CD4-positive, alpha-beta memory T cell (primary cell): Measurements from ENCODE around the gene CCDC194. TPM values are rescaled to one million over a fixed set of nuclear protein-coding genes. Genes with fewer than 3 reads are reported as not detected.

Source experiments
- CTCF ChIA-PET: fragments of 350-600 bp; sonication (Branson Sonifier 250); formaldehyde crosslinking; loops from one replicate; lab custom pipeline; 2021; ENCODE audit warnings: inconsistent platforms; ENCODE audit not compliant: partially characterized antibody; lab: Charles Lee
- POLR2A ChIA-PET: fragments of 350-600 bp; sonication (Branson Sonifier 250); formaldehyde crosslinking; loops from one replicate; lab custom pipeline; 2021; ENCODE audit not compliant: partially characterized antibody; lab: Charles Lee
- DNase-seq, 5 donors: peaks; one replicate each; pipeline versions ENCODE4 v3.0.0 to v3.0.0-alpha.2; 2020 to 2022; ENCODE audit warnings: mixed read lengths in 1 of 5
- H3K27ac ChIP-seq: one replicate; pipeline ENCODE4 v1.7.0; 2013; ENCODE audit warnings: low read depth, low read length
- H3K27me3 ChIP-seq: 2 replicates; pipeline ENCODE4 v1.7.0; 2013; ENCODE audit warnings: mild to moderate bottlenecking, low read length, moderate library complexity; ENCODE audit not compliant: insufficient read depth
- H3K36me3 ChIP-seq: 2 replicates; pipeline ENCODE4 v1.7.0; 2013; ENCODE audit warnings: mild to moderate bottlenecking, low read length, moderate library complexity; ENCODE audit not compliant: insufficient read depth
- H3K4me1 ChIP-seq: 2 replicates; pipeline ENCODE4 v1.7.0; 2013; ENCODE audit warnings: mild to moderate bottlenecking, low read length, moderate library complexity; ENCODE audit not compliant: insufficient read depth
- H3K4me3 ChIP-seq, 2 donors: one replicate each; pipeline ENCODE4 v1.7.0; 2013; ENCODE audit warnings: low read length in 2 of 2, mild to moderate bottlenecking in 1 of 2
- H3K9me3 ChIP-seq, 2 donors: one replicate each; pipeline ENCODE4 v1.7.0; 2013; ENCODE audit warnings: low read length in 2 of 2, control low read depth in 1 of 2; ENCODE audit not compliant: control insufficient read depth in 1 of 2
- H3K27ac Mint-ChIP-seq, 7 donors: one replicate each; pipeline ENCODE4 v1.8.0; 2020 to 2021; ENCODE audit warnings: mixed read lengths in 7 of 7, mild to moderate bottlenecking in 6 of 7, inconsistent platforms in 3 of 7, moderate library complexity in 3 of 7
- H3K27me3 Mint-ChIP-seq, 2 donors: one replicate each; pipeline ENCODE4 v1.8.0; 2020 to 2021; ENCODE audit warnings: mixed read lengths in 2 of 2
- H3K36me3 Mint-ChIP-seq, 2 donors: one replicate each; pipeline ENCODE4 v1.8.0; 2020 to 2021; ENCODE audit warnings: mixed read lengths in 2 of 2, inconsistent platforms in 1 of 2, mild to moderate bottlenecking in 1 of 2
- H3K4me1 Mint-ChIP-seq, 4 donors: one replicate each; pipeline ENCODE4 v1.8.0; 2020 to 2021; ENCODE audit warnings: mixed read lengths in 4 of 4, mild to moderate bottlenecking in 1 of 4
- H3K4me3 Mint-ChIP-seq, 8 donors: one replicate each; pipeline ENCODE4 v1.8.0; 2020 to 2021; ENCODE audit warnings: mixed read lengths in 8 of 8, mild to moderate bottlenecking in 7 of 8, moderate library complexity in 6 of 8, inconsistent platforms in 3 of 8
- H3K9me3 Mint-ChIP-seq, 8 donors: one replicate each; pipeline ENCODE4 v1.8.0; 2020 to 2021; ENCODE audit warnings: mixed read lengths in 8 of 8, mild to moderate bottlenecking in 5 of 8, inconsistent platforms in 3 of 8, moderate library complexity in 1 of 8
- intact Hi-C: fragments of 100-400 bp; cut with micrococcal nuclease; formaldehyde crosslinking; loops from one replicate; pipeline ENCODE4 v1.15.1; 2023
- polyA plus RNA-seq, 2 donors: library from polyadenylated mRNA; unstranded; fragments of 300-500 nt; fragmentation: Illumina TruSeq; gene quantifications; one replicate each; pipeline ENCODE4 v1.2.3, GENCODE V29; 2021
- total RNA-seq, 2 experiments: library from RNA; stranded (reverse); gene quantifications; one replicate each; pipeline ENCODE4 v1.2.3, GENCODE V29; 2021

Gene CCDC194
- total and polyA plus RNA-seq, 4 experiments from 2014 or later = 2.5 to 3.3 TPM; not detected in 2

DNA sequence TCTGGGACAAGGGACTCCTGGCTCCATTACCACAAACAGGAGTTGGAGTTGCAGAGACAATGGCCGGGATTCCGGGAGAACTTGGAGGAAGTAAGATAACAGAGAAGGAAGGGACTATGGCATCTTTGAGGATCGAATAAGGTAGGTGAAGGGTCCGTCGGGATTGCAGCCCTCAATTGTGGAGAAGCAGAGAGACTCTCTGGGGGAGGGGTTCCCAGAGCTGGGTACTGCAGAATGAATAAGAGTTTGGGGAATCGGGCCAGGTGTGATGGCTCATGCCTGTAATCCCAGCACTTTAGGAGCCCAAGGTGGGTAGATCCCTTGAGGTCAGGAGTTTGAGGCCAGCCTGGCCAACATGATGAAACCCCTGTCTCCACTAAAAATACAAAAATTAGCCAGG, 7.6 kb upstream of the CCDC194 start:
- H3K36me3 ChIP-seq = peaks cover 8% of the 10 kb centered on the region
- no peaks in the 10 kb centered on the region for H3K9me3 ChIP-seq
- H3K27me3 Mint-ChIP-seq = no peaks in the 10 kb centered on the region
- no peaks in the 10 kb centered on the region for H3K27me3 ChIP-seq
- intact Hi-C loops = no loop called here
- H3K4me1 Mint-ChIP-seq = peaks cover 10 to 32% (median 17%) of the 10 kb centered on the region in 4 donors
- peak overlapping the region in 3 of 7 donors; percentile 27 to 61 (median 32) for H3K27ac Mint-ChIP-seq
- ChIA-PET CTCF (interaction anchor here (0.7 kb wide), 1 partner anchor 75 kb away, joined by 3 read pairs; no protein-coding TSS in a partner anchor), POLR2A (no interaction called here)
- DNase-seq = no peak
- H3K9me3 Mint-ChIP-seq = no peaks in the 10 kb centered on the region
- H3K4me3 ChIP-seq = no peak overlapping the region
- H3K27ac ChIP-seq = no peak overlapping the region
- peaks cover 29% of the 10 kb centered on the region for H3K4me1 ChIP-seq
- H3K36me3 Mint-ChIP-seq = peaks cover 3 to 26% of the 10 kb centered on the region in 2 donors
- peak overlapping the region in 1 of 8 donors; percentile 54 for H3K4me3 Mint-ChIP-seq

DNA sequence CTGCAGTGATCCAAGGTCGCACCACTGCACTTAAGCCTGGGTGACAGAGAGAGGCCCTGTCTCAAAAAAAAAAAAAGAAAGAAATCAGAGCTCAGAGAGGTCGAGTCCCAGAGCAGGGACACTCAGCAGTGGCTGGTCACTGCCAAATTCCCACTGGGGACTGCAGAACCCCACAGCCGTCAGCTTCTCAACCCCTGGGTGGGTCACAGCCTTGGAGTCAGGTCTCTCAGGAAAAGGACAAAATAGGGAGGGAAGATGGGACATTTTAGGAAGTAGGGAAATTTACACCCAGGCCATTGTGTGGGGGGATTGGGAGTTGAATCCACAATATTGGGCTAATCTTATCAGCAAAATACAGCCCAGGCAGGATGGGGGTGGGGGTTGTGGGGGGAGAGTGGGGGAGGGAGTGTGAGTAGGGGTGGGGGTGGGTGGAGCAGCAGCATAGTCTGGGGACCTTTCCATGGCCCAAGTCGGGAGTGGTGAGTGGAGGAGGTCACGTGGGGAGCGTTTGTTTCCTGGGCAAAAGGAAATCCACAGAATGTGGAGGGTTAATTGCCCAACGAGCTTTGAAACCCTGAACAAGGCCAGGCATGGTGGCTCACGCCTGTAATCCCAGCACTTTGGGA, 5.0 kb upstream of the CCDC194 start:
- Histone ChIP-seq H3K9me3 (no peaks in the 10 kb centered on the region), H3K27ac (no peak overlapping the region), H3K4me3 (no peak overlapping the region), H3K36me3 (peaks cover 8% of the 10 kb centered on the region), H3K27me3 (no peaks in the 10 kb centered on the region), H3K4me1 (peaks cover 20% of the 10 kb centered on the region)
- ChIA-PET CTCF (interaction anchor here (1.0 to 3.4 kb wide), 7 partner anchors 9 to 68 kb away, joined by 3 to 15 read pairs (median 5); no protein-coding TSS in a partner anchor), POLR2A (interaction anchor here (0.8 kb wide), 1 partner anchor 72 kb away, joined by 3 read pairs; no protein-coding TSS in a partner anchor)
- Mint-ChIP-seq H3K9me3 (no peaks in the 10 kb centered on the region), H3K27ac (no peak overlapping the region), H3K27me3 (no peaks in the 10 kb centered on the region), H3K36me3 (peaks cover 3 to 17% of the 10 kb centered on the region in 2 donors), H3K4me1 (peaks cover 9 to 20% (median 14%) of the 10 kb centered on the region in 4 donors), H3K4me3 (no peak overlapping the region)
- intact Hi-C loops = no loop called here
- DNase-seq = no peak

DNA sequence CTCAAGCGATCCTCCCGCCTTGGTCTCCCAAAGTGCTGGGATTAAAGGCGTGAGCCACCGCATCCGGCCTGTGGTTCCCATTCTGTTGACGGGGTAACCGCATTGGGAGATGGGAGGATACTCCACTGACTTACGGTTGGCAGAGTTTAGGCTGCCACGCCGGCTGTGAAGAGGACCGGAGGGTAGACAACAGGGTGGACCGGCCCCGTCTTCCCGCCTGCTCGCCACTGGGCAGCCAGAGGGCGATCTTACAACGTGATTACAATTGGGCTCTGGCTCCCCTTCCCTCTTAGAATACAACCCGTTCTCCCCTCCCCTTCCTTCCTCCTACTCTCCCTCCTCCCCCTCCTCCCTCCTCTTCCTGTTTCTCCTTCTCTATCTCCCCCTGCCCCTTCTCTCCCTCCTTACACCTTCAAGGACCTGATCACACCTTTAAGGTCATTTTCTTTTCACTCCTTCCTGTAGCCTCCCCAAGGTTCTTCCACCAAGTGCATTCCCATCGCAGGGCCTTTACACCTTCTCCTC, 957 bp upstream of the CCDC194 start:
- Histone ChIP-seq H3K4me3 (no peak overlapping the region), H3K27me3 (no peaks in the 10 kb centered on the region), H3K4me1 (peaks cover 27% of the 10 kb centered on the region), H3K27ac (peak overlapping the region; percentile 21), H3K9me3 (no peaks in the 10 kb centered on the region), H3K36me3 (no peaks in the 10 kb centered on the region)
- CTCF ChIA-PET = interaction anchor here (1.2 to 4.8 kb wide), 10 partner anchors 9 to 102 kb away, joined by 3 to 50 read pairs (median 8); partner anchors contain the start of genes BST2, MVB12A, NXNL1 and TMEM221
- Mint-ChIP-seq H3K36me3 (peaks cover 0 to 5% of the 10 kb centered on the region in 2 donors), H3K4me1 (peaks cover 12 to 24% (median 19%) of the 10 kb centered on the region in 4 donors), H3K9me3 (peaks cover 0 to 2% (median 0%) of the 10 kb centered on the region in 8 donors), H3K4me3 (peak overlapping the region in 2 of 8 donors; percentile 40 to 41), H3K27ac (peak overlapping the region in 6 of 7 donors; percentile 6 to 87 (median 52)), H3K27me3 (no peaks in the 10 kb centered on the region)
- intact Hi-C loops = loop anchor here (1.0 to 5.0 kb wide), 4 partner anchors 53 to 328 kb away; partner anchors contain the start of gene TMEM221
- POLR2A ChIA-PET = interaction anchor here (0.8 to 2.1 kb wide), 5 partner anchors 9 to 70 kb away, joined by 4 to 15 read pairs (median 5); partner anchors contain the start of genes BST2 and MVB12A
- peak; percentile 24 to 53 (median 46) for DNase-seq

DNA sequence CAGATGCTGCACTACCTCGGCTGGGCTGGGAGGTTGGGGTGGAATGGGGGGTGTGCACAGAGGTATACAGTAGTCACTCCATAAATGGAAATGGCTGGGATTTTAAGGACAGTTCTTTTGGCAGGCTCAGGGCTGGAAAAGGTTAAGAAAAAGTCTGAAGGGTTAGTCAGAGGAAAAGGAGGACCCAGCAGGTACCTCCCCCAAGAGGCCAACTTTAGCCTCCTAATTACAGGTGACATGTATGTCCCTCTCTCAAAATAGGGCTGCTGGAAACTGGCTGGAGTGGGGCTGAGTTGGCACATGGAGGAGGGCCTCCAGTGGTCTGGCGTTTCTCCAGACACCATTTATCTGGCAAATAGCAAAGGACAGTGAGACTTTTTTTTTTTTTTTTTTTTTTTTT, 994 bp downstream of the CCDC194 start:
- Mint-ChIP-seq H3K27me3 (no peaks in the 10 kb centered on the region), H3K27ac (no peak overlapping the region), H3K4me1 (peaks cover 12 to 24% (median 19%) of the 10 kb centered on the region in 4 donors), H3K9me3 (peaks cover 0 to 2% (median 0%) of the 10 kb centered on the region in 8 donors), H3K36me3 (peaks cover 0 to 3% of the 10 kb centered on the region in 2 donors), H3K4me3 (peak overlapping the region in 3 of 8 donors; percentile 2 to 52 (median 48))
- CTCF ChIA-PET = interaction anchor here (1.0 to 4.8 kb wide), 6 partner anchors 10 to 74 kb away, joined by 3 to 50 read pairs (median 12); partner anchors contain the start of genes BST2, MVB12A and TMEM221
- intact Hi-C loops = loop anchor here (5.0 kb wide), 1 partner anchor 326 kb away; no protein-coding TSS in a partner anchor
- Histone ChIP-seq H3K4me1 (peaks cover 27% of the 10 kb centered on the region), H3K9me3 (no peaks in the 10 kb centered on the region), H3K36me3 (no peaks in the 10 kb centered on the region), H3K27me3 (no peaks in the 10 kb centered on the region), H3K4me3 (no peak overlapping the region), H3K27ac (no peak overlapping the region)
- POLR2A ChIA-PET = interaction anchor here (1.3 kb wide), 1 partner anchor 26 kb away, joined by 5 read pairs; the partner anchor contains the start of gene MVB12A
- DNase-seq = no peak

DNA sequence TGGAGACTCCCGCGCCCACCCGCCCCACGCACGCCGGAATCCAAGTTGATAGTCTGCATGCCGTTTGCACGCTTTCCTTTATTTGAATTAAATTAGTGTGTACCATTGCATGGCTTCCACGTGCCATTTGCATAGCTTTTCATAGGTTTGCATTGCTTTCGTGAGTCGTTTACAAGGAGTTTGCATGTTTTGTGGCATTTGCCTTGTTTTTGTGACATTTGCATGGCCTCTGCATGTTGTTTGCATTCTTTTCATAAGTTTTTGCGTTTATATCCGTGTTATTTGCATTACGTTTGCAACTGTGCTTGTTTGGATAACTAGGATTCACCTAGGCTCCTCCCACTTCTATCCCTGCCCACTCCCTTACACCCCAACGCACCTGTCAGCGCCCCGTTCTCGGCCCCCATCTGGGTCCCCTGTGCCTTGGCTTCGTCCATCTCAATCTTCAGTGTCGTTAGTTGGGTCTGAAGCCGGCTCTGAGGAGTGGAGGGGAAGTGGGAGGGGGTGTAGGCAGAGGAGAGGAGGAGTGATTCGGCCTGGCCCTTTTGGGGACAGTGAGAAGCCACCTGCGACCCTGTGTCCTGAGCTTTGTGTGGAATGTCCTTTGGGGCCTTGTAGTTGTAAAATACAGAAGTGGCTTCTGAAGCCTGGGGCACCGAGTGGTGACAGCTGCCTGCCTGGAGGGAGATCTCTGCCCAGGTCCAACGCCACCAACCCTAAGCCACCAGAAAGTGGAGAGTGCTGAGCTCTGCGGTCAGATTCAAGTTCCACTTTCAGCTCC, 2.4 kb downstream of the CCDC194 start:
- H3K27ac Mint-ChIP-seq = peak overlapping the region in 3 of 7 donors; percentile 17 to 77 (median 38)
- H3K27me3 Mint-ChIP-seq = no peaks in the 10 kb centered on the region
- intact Hi-C loops = loop anchor here (1.0 to 5.0 kb wide), 4 partner anchors 57 to 324 kb away; partner anchors contain the start of gene ANO8

DNA sequence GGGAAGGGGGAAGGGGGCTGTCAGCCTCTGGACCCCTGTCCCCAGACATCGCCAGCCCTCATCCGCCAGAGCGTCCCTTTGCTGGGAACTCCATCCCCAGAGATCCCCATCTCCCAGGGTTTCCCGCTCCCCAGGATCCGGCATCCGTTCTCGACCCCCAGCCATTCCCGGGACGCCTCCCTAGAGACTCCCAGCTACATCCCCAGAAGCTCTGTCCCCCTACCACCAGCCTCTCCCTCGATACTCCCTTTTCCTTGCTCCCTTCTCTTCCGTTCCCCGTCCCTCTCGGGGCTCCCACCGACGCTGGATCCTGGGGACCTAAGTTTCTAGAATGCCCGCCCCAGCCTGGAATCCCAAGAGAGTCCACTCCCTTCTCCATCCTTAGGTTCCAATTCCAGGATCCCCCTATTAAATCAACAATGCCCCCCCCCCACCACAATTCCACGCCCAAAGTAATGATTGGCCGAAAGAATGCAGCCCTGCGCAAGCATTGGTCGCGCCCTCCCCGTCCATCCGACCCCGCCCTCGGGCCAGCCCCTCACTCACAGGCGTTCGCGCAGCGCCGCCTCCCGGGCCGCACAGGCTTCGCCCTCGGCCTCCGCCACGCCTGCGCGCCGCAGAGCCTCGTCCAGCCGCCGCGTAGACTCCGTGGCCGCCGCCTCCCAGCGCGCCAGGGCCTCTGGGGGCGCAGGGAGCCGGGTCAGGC, 3.2 kb downstream of the CCDC194 start:
- H3K27me3 ChIP-seq = no peaks in the 10 kb centered on the region
- H3K9me3 ChIP-seq = no peaks in the 10 kb centered on the region
- H3K27ac ChIP-seq = peak overlapping the region; percentile 34
- POLR2A ChIA-PET = interaction anchor here (0.9 to 1.8 kb wide), 6 partner anchors 15 to 315 kb away, joined by 3 to 5 read pairs (median 4); partner anchors contain the start of genes BST2, HAUS8, MVB12A and MYO9B
- DNase-seq = peak; percentile 83 to 86 (median 83)
- Mint-ChIP-seq H3K36me3 (no peaks in the 10 kb centered on the region), H3K9me3 (peaks cover 0 to 2% (median 0%) of the 10 kb centered on the region in 8 donors), H3K4me1 (peaks cover 14 to 24% (median 19%) of the 10 kb centered on the region in 4 donors), H3K4me3 (peak overlapping the region; percentile 88 to 94 (median 91)), H3K27me3 (no peaks in the 10 kb centered on the region), H3K27ac (peak overlapping the region; percentile 30 to 94 (median 64))
- peak overlapping the region; percentile 29 to 63 for H3K4me3 ChIP-seq
- intact Hi-C loops = loop anchor here (1.0 to 5.0 kb wide), 4 partner anchors 57 to 324 kb away; partner anchors contain the start of gene ANO8
- no peaks in the 10 kb centered on the region for H3K36me3 ChIP-seq
- CTCF ChIA-PET = interaction anchor here (0.7 to 8.0 kb wide), 19 partner anchors 9 to 130 kb away, joined by 3 to 65 read pairs (median 5); partner anchors contain the start of genes BST2, MRPL34, MVB12A and TMEM221
- H3K4me1 ChIP-seq = peaks cover 27% of the 10 kb centered on the region

More for the DNA sequence above, 2.4 kb downstream of the CCDC194 start:
- Mint-ChIP-seq H3K9me3 (peaks cover 0 to 2% (median 0%) of the 10 kb centered on the region in 8 donors), H3K4me1 (peaks cover 12 to 24% (median 19%) of the 10 kb centered on the region in 4 donors), H3K36me3 (no peaks in the 10 kb centered on the region), H3K4me3 (peak overlapping the region; percentile 73 to 92 (median 80))
- Histone ChIP-seq H3K27ac (no peak overlapping the region), H3K36me3 (no peaks in the 10 kb centered on the region), H3K27me3 (no peaks in the 10 kb centered on the region), H3K4me3 (peak overlapping the region; percentile 29 to 69), H3K9me3 (no peaks in the 10 kb centered on the region), H3K4me1 (peaks cover 27% of the 10 kb centered on the region)
- CTCF ChIA-PET = interaction anchor here (0.7 to 8.0 kb wide), 13 partner anchors 12 to 179 kb away, joined by 3 to 65 read pairs (median 5); partner anchors contain the start of genes BST2, MVB12A, TMEM221 and USHBP1
- DNase-seq = no peak
- POLR2A ChIA-PET = interaction anchor here (0.7 to 1.4 kb wide), 6 partner anchors 11 to 404 kb away, joined by 3 to 6 read pairs (median 4); partner anchors contain the start of genes BST2, HAUS8, MVB12A and MYO9B
